ENCODE data around the gene KLF2.
"Not testable (repeated sequence)": the region's sequence is repeated elsewhere in the genome, so short reads cannot be mapped to it uniquely, and the experiment has no call there.

KLF2 gene

DNA sequence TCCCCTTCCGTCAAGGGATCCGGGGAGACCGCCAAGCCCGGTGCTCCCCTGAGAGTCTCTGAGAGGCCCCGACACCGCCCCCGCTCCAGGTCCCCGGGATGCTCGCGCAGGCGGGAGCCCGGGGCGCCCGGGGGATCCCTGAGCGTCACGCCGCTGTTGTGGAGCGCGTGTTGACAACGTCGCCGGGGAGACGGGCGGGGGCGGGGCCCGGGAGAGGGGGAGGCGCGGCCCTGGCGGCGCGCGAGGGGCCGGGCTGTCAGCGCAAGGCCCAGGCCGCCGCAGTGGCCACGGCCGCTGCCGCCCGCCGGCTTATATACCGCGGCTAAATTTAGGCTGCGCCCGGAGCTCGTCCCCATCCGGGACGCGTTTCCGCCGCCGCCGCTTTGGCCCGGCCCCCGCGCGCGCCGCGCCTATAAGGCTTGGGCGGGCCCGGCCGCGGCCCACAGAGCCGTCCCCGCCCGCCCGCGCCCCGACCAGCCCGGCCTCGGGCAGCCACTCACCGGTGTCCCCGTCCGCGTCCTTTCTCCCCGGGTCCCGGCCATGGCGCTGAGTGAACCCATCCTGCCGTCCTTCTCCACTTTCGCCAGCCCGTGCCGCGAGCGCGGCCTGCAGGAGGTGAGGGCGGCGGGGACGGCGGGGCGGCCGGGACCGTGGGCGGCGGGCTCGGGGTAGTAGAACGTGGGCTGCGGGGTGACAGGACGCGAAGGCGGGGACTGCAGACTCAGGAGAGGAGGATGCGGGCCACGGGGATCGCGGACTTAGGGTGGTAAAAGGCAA lies at the start of gene KLF2:
Gene KLF2, plus strand, starts transcription at position 443 of the 777 bp plus-strand sequence. Its CDS starts 98 bp downstream, at position 541.
- no peak for DNase-seq (ENCODE audit: low spot score)

DNA sequence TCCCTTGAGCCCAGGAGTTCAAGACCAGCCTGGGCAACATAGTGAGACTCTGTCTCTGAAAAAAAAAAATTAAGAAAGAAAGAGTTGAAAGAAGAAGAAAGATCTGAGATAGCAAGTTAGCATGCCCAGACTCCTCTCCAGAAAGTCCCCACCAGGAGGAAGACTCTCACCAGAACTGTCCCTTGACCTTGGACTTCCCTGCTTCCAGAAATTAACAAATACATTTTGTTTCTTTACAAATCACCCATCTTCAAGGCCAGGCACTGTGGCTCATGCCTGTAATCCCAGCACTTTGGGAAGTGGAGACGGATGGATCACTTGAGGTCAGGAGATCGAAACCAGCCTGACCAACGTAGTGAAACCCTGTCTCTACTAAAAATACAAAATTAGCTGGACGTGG lies 44.3 kb upstream of the KLF2 start:
- DNase-seq (ENCODE audit: low spot score) = no peak

DNA sequence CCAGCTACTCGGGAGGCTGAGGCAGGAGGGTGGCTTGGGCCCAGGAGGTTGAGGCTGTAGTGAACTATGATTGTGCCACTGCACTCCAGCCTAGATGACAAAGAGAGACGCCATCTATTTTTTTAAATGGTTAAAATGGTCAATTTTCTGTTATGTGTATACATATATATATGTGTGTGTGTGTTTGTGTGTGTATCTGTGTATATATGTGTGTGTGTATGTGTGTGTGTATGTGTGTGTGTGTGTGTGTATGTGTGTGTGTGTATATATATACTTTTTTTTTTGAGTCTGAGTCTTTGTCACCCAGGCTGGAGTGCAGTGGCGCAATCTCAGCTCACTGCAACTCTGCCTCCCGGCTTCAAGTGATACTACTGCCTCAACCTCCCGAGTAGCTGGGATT lies 42.9 kb upstream of the KLF2 start:
- DNase-seq (ENCODE audit: low spot score) = no peak

DNA sequence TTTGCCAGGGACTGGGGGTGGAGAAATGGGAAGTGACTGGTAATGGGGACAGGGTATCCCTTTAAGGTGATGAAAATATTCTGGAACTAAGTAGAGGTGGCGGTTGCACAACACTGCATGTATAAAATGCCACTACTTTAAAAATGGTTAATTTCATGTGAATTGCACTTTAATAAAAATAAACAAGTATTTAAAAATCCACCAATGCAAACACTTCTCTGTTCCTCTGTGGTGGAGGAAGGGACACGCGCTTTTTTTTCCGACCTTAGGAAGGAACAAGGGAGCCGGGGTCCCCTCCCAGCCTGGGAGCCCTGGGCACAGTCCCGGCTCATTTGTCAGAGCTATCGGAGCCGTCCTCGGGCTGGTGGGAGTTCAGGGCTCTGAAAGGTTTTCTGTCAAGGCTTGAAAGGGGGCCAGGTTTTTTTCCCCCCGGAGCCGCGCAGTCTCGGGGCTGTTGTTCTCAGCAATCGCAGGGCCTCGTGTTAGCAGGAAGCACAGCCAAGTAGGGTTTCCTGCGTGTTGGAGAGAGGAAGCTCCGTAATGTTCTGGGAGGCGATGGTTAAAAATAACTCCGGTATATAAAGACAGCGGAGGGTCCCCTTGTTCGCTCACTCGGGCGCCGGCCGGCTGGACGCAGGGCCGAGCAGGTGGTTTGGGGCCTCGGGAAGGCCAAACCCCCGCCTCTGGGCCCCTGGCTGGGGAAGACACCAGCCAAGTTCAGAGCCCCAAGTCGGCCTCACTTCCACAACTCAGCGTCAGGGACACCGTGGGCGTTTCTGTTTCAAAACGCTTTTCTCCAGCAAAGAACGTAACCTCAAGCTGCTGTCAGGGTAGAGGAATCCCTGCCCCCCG lies 41.2 kb upstream of the KLF2 start:
- DNase-seq (ENCODE audit: low spot score) = no peak

DNA sequence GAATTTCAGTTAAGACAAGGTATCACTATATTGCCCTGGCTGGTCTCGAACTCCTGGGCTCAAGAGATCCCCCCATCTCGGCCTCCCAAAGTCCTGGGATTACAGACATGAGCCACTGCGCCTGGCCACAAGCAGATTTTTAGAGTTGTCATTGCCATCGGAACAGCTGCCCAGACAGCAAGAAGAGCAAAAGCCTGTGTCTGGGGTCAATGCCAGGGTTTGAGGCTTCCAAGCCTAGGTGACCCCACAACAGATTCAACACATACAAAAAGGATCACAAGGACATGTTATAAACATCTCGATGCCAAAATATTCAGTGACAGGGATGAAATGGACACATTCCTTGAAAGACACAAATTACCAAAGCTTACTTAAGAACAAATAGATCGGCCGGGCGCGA lies 40.1 kb upstream of the KLF2 start:
- no peak for DNase-seq (ENCODE audit: low spot score)

DNA sequence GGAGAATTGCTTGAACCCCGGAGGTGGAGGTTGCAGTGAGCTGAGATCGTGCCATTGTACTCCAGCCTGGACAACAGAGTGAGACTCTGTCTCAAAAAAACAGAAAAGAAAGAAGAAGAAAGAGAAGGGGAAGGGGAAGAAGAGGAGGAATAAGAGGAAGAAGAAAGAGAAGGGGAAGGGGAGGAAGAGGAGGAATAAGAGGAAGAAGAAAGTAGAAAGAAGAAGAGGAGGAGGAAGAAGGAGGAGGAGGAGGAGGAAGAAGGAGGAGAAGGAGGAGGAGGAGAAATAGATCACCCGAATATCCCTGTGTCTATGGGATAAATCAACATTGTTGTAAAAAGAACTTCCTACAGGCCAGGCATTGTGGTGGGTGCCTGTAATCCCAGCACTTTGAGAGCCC lies 39.5 kb upstream of the KLF2 start:
- DNase-seq (ENCODE audit: low spot score) = not testable (repeated sequence)

DNA sequence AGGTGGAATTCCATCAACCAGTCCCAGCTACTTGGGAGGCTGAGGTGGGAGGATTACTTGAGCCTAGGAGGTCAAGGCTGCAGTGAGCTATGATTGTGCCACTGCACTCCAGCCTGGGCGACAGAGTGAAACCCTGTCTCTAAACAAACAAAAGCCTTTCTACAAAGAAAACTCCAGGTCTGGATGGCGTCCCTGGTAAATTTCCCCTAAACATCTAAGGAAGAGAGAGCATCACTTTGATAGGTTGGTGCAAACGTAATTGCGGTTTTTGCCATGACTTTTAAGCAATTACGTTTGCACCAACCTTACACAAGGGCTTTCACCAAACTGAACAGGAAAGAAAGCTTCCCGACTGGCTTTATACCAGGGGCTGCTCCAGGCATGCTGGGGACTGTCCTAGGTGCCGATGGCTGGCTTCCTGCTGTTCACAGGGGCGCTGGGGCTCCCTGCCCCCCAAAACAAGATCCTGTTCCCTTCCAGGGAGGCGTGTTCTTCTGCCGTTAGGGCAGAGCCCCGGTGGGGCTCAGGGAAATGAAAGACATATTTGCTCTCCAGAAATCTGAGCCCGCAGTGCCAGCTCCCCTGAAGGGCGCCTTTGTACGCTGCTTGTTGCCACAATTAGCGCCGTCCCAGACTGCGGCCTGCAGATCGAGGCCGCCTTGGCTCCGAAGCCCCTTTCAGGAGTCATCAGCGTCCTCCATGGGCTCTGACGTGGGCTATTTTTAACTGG lies 38.7 kb upstream of the KLF2 start:
- no peak for DNase-seq (ENCODE audit: low spot score)

DNA sequence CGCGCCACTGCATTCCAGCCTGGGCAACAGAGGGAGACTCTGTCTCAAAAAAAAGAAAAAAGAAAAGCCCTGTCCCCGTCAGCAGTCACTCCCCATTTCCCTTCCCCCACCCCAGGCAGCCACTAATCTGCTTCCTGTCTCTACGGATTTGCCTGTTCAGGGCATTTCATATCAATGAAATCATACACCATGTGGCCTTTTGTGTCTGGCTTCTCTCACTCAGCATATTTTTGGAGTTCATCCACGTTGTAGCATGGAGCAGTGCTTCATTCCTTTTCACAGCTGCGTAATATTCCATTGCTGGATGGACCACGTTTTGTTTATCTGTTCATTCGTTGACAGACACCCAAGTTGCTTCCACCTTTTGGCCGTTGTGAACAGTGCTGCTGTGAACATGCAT lies 36.1 kb upstream of the KLF2 start:
- no peak for DNase-seq (ENCODE audit: low spot score)

DNA sequence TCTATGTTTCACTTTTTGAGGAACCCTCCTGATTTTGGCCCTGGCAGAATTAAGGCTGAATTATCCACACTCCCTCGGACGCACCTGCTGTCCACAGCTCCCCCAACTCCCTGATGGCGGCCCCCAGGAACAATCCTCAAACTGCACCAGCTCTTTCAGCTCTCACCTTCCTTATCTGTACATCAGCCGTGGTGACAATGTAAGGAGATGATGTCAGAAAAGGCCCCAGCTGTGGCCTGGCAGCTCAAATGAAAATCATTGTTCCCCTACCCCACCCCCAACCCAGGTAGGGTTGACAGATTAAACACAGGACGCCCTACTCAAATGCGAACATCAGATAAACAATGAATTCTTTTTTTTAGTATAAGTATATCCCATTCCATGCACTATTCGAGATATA lies 35.0 kb upstream of the KLF2 start:
- DNase-seq (ENCODE audit: low spot score) = no peak

DNA sequence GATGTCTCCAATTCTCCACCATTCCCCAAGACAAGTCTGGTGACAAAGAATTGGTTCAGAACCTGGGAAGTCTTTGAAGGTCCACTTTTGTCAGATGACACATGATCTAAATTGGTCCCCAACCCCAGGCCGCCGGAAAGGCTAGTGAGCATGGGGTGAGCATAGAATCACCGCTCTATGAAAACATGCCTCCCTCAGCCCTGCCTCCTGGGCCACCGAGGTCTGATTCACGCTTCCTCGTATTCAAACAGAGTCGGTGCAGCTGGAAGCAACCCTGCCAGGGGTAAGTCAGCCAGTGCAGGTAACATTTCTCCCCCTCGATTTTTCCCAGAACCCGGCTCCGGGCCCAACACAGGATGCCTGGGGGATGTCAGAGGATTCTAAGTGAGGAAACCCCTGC lies 33.9 kb upstream of the KLF2 start:
- no peak for DNase-seq (ENCODE audit: low spot score)

DNA sequence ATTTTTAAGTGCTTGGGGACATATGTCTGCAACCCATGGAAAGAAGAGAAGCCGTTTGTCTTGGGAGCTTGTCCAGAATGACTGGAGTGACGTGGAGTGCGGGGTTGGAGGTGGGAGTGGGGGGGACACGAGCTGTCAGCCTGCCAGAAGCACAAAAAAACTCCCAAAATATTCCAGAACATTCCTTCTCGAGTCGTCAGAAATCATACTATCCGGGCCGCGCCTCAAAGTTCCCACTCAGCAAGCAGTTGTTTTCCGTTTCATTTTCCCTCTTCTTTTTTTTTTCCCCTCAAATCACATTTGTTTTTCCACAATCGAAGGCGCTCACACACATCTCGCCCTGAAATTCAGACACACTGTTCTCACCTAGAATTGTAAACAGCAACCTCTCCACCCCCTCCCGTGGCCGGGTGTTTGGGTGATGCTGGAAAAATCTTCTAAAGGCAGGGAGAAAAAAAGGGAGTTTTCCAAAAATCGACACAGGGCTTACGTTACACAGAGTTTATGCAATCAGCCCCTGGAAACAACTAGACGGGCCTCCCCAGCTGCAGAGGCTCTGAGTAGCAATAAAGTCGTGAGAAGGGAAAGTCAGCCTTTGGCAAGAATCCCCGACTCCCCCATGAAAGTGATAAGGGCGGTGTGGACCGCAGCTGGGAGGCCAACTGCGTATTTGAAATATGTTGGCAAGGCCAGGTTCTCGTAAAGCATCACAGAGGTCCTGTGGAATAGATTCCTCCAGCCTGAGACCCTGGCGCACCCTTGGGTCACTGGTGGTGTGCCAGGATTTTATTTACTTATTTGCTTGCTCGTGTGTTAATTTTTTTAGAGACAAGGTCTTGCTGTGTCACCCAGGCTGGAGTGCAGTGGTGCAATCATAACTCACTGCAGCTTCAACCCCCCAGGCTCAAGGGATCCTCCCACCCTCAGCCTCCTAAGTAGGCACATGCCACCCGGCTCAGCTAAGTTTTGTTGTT lies 31.2 kb upstream of the KLF2 start:
- no peak for DNase-seq (ENCODE audit: low spot score)

DNA sequence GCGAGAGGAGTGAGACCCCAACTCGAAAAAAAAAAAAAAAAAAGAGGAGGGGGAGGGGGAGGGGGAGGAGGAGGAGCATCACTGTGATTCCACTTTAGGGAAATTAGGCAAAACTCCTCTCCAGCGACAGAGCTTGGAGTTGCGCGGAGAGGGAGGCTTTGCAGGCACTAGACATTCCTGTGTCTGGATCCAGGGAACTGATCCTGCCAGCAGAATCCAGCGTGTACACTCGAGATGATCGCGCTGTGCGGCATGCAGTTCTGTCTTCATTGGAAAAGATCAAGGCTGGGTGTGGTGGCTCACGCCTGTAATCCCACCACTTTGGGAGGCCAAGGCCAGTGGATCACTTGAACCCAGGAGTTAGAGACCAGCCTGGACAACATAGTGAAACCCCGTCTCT lies 29.6 kb upstream of the KLF2 start:
- no peak for DNase-seq (ENCODE audit: low spot score)

DNA sequence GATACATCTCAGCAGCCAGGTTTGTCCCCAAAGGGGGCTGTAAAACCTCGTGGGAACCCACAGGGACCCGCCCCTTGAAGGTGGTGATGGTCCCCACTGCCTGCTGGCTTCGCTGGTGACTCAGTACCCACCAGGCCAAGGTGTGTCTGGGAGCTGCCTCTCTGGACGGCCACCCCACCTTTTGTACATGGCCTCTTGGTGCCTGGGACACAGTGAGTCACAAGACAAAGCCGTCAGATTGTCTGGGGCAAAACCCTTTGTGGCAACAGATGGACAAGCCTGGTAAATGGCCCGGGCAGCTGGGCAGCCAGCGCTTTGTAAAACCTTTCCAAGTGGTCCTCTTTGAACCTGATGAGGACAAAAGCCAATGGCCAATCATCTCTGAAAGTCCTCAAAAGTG lies 27.9 kb upstream of the KLF2 start:
- DNase-seq (ENCODE audit: low spot score) = no peak

DNA sequence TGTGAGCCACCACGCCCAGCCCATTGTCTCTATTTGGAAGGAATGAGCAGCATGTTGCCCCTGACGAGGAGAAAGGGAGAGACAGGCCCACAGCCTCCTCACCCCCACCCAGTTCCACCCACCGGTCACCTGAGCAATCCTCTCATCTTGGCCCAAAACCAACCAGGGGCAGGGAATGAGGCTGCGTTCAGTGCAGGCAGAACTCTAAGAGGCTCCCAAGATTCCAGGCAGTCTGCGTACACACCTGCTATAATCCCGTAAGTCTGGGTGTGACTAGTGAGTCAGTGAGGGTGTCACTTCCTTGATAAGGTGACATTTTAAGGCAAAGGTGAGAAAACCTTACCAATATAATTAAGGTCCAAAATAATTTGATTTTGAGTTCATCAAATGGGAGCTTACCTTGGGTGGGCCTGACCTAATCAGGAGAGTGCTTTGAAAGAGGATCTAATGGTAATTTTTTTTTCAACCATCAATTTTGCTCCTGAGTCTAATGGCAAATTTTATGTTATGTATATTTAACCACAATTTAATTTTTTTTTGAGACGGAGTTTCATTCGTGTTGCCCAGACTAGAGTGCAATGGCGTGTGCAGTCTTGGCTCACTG lies 26.9 kb upstream of the KLF2 start:
- DNase-seq (ENCODE audit: low spot score) = no peak

DNA sequence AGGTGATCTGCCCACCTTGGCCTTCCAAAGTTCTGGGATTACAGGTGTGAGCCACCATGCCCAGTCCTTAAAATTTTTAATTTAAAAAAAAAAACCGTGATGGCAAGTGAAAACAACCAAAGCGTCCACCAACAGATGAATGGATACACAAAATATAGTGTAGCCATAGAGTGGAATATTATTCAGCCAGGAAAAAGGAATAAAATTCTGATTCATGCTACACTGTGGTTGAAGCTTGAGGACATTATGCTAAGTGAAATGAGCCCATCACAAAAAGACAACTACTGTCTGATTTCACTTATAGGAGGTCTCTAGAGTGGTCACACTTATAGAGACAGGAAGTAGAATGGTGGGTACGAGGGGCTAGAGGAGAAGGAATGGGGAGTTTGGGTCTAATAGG lies 26.3 kb upstream of the KLF2 start:
- DNase-seq (ENCODE audit: low spot score) = no peak

DNA sequence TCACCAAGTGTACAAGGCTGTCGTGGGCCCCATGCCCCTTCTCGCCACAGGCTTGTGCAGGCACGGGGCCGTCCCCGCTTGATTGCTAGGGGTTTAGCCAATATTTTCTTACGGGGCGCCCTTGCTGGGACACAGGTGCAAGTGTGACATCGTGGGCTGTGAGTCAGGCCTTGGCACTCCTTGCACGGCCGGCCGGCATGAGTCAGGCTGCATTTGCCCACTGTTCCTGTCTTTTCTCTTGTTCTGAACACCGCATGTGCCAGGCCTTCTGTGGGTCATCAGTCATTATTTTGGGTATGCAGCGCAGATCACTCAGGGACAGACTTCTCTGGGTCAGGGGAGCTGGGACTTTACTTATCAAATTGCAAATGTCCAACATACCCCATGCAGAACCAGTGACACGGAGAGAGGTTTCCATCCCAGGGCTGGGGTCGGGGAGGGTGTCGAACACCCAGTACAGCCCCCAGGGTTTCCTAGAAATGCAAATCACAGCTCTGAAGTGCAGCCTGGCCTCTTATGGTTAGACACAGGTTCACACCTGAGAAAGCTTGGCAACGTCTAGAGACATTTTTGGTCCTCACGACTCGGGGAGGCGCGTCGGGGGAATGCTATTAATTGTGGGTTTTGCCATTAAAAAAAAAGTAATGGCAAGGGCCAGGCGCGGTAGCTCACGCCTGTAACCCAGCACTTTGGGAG lies 22.5 kb upstream of the KLF2 start:
- DNase-seq (ENCODE audit: low spot score) = no peak

DNA sequence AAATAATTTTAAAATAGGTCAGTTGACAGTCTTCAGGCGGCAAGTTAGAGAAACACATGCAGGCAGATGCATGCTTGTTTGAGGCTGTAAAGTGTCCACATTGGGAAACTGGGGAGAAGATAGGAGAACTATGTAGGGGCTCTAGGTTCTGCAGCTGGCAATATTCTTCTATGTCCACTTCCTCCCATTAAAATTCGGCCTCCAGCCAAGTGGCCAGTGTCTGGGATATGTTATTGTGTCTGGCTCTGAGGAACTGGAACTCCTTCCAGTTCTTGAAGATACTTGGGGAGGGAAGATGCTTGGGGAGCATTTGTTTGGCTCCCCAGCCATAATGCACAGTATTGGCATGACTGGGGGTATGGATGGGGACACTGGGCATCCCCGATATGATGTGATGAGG lies 20.9 kb upstream of the KLF2 start:
- no peak for DNase-seq (ENCODE audit: low spot score)

DNA sequence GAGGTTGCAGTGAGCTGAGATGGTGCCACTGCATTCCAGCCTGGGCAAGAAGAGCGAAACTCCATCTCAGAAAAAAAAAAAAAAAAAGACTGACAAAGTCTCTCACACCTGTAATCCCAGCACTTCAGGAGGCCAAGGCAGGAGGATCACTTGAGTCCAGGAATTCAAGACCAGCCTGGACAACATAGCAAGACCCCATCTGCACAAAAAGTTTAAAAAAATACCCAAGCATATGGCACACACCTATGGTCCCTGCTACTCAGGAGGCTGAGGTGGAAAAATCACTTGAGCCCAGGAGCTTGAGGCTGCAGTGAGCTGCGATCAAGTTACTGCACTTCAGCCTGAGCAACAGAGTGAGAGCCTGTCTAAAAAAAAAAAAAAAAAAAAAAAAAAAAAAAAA lies 20.1 kb upstream of the KLF2 start:
- DNase-seq (ENCODE audit: low spot score) = not testable (repeated sequence)

DNA sequence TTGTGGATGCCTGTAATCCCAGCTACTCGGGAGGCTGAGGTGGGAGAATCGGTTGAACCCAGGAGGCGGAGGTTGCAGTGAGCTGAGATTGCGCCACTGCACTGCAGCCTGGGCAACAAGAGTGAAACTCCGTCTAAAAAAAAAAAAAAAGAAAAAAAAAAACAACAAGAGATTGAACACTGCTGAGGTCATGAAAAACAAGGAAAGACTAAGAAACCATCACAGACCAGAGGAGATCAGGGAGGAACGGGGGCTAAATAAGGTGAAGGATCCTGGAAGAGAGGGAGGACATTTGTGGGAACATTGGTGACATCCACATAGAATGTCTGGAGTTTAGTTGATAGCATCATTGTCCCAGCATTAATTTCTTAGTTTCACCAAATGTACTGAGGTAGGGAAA lies 19.6 kb upstream of the KLF2 start:
- DNase-seq (ENCODE audit: low spot score) = not testable (repeated sequence)

DNA sequence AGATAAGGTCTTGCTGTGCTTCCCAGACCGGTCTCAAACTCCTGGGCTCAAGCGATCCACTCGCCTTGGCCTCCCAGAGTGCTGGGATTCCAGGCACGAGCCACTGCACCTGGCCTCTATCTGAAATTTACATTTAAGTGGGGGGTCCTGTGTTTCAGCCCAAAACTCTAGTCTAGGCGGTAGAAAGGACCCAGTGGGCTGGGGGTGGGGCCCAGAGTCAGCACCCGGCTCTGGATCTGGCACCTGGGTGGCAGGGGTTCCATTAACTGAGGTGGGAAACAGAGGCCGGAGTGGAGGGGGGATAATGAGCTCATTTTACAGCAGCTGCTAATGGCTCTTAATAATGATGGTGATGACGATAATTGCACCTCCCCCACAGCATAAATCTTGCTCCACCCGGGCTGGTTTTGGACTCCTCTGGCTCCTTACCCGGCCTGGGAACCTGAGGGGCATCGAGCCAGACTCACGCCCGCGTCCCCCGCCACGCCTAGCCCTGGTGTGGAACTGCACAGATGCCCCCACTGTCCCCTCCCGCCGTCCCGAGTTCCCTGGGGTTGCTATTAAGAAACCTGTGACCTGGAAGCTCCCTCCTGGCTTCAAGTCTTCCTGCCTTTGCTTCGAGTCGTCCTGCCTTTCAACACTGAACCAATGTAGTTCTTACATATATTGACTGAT lies 17.8 kb upstream of the KLF2 start:
- DNase-seq (ENCODE audit: low spot score) = no peak
